Osteoblast (primary cell): ENCODE data around the gene ZNF385A. TPM values are rescaled to one million over a fixed set of nuclear protein-coding genes. Genes with fewer than 3 reads are reported as not detected.

ENCODE experiments used
- DNase-seq: peaks from one replicate; pipeline ENCODE4 v3.0.0; 2011; ENCODE audit warnings: low spot score, mixed read lengths; ENCODE audit not compliant: insufficient read length; ENCODE audit errors: missing footprints
- H2AFZ ChIP-seq: 2 replicates; pipeline ENCODE4 v1.6.0; 2011; ENCODE audit warnings: mild to moderate bottlenecking, low read length
- H3K27ac ChIP-seq: 2 replicates; pipeline ENCODE4 v1.5.1; 2011; ENCODE audit warnings: mild to moderate bottlenecking, low read depth, low read length, moderate library complexity
- H3K27me3 ChIP-seq: 2 replicates; pipeline ENCODE4 v1.6.0; 2012; ENCODE audit warnings: mild to moderate bottlenecking, control low read depth, inconsistent platforms, low read length, moderate library complexity; ENCODE audit not compliant: insufficient read depth
- H3K36me3 ChIP-seq: 2 replicates; pipeline ENCODE4 v1.5.1; 2011; ENCODE audit warnings: mild to moderate bottlenecking, low read length, control low read depth, moderate library complexity; ENCODE audit not compliant: insufficient read depth
- H3K4me1 ChIP-seq: 2 replicates; pipeline ENCODE4 v1.5.1; 2011; ENCODE audit warnings: mild to moderate bottlenecking, low read length, control low read depth, moderate library complexity; ENCODE audit not compliant: insufficient read depth
- H3K4me2 ChIP-seq: 2 replicates; pipeline ENCODE4 v1.6.0; 2011; ENCODE audit warnings: mild to moderate bottlenecking, low read length; ENCODE audit not compliant: insufficient read depth
- H3K4me3 ChIP-seq: fragments of 200-600 bp; sonication (generic); 3 replicates; pipeline ENCODE4 v1.5.1; 2012; ENCODE audit warnings: mild to moderate bottlenecking, low read length, inconsistent platforms; ENCODE audit not compliant: insufficient read depth
- H3K79me2 ChIP-seq: 2 replicates; pipeline ENCODE4 v1.6.0; 2012; ENCODE audit warnings: mild to moderate bottlenecking, low read length, control low read depth, inconsistent platforms; ENCODE audit not compliant: insufficient read depth
- H3K9me3 ChIP-seq: 2 replicates; pipeline ENCODE4 v1.5.1; 2011; ENCODE audit warnings: low read depth, low read length, control low read depth
- H4K20me1 ChIP-seq: 2 replicates; pipeline ENCODE4 v1.6.0; 2012; ENCODE audit warnings: mild to moderate bottlenecking, low read length, control low read depth; ENCODE audit not compliant: insufficient read depth
- total RNA-seq: library from RNA; depleted of rRNA; stranded (reverse); fragments of >200 nt; gene quantifications from 2 replicates; pipeline ENCODE4 v1.2.3, GENCODE V29; 2012
- TF ChIP-seq, protein P1 (sequence below): IDR thresholded peaks from 2 replicates; pipeline ENCODE4 v1.5.1; 2011; ENCODE audit warnings: mild to moderate bottlenecking, low read depth, low read length, moderate library complexity; ENCODE audit errors: extremely low read depth

Gene ZNF385A
- total RNA-seq, 1 donor = 0.72 TPM

DNA sequence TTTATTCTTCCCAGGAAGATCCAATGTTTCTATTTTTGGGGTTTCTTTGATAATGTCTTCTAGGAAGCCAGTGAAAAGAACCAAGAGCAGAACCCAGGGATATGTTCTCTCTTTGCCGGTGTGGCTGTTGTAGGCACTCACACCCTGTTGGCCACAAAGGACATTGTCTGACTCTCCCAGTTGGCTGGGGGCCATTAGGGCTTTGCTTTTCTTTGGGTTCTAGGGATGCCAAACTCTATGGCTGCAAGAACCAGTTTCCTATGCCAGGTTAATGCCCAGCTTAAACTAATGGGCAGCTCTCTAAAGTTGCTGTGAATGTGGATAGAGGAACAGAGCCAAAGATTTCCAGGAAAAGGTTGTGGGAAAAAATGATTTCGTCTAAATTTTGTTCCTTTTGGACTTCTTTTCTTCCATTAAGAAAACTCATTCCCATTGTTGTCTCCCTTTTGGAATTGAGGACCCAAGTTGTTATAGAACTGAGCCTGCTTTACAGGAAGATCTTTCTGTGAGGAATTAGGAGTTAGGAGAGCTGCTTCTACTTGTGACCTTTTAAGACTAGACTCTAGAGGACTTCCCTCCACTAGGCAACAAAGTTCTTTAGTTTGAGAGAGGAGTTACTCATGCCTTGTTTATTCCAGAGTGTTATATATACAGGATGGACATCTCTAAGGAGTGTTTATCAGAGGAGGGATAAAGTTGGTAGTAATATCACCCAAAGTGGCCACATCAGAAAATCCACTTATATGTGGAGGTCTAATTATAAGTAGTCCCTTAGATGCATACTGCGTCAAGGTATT lies 46.5 kb downstream of the ZNF385A start:
- H3K79me2 ChIP-seq = peaks cover 82% of the 10 kb centered on the region
- peak overlapping the region; percentile 28 for H3K27ac ChIP-seq
- peak; percentile 29 for DNase-seq
- H4K20me1 ChIP-seq = peaks cover 33% of the 10 kb centered on the region
- no peaks in the 10 kb centered on the region for H3K27me3 ChIP-seq
- H3K4me1 ChIP-seq = peaks cover 34% of the 10 kb centered on the region
- TF ChIP-seq, protein P1, sequence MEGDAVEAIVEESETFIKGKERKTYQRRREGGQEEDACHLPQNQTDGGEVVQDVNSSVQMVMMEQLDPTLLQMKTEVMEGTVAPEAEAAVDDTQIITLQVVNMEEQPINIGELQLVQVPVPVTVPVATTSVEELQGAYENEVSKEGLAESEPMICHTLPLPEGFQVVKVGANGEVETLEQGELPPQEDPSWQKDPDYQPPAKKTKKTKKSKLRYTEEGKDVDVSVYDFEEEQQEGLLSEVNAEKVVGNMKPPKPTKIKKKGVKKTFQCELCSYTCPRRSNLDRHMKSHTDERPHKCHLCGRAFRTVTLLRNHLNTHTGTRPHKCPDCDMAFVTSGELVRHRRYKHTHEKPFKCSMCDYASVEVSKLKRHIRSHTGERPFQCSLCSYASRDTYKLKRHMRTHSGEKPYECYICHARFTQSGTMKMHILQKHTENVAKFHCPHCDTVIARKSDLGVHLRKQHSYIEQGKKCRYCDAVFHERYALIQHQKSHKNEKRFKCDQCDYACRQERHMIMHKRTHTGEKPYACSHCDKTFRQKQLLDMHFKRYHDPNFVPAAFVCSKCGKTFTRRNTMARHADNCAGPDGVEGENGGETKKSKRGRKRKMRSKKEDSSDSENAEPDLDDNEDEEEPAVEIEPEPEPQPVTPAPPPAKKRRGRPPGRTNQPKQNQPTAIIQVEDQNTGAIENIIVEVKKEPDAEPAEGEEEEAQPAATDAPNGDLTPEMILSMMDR = no peak
- H3K4me2 ChIP-seq = peak overlapping the region; percentile 18
- H3K36me3 ChIP-seq = peaks cover 32% of the 10 kb centered on the region
- H3K9me3 ChIP-seq = no peaks in the 10 kb centered on the region
- no peak overlapping the region for H2AFZ ChIP-seq
- no peak overlapping the region for H3K4me3 ChIP-seq

- H3K4me3 ChIP-seq = no peak overlapping the region
- H3K4me2 ChIP-seq = peak overlapping the region; percentile 18
- TF ChIP-seq, protein P1 = no peak
- H3K27ac ChIP-seq = no peak overlapping the region
- no peaks in the 10 kb centered on the region for H3K27me3 ChIP-seq
- DNase-seq = no peak
- no peak overlapping the region for H2AFZ ChIP-seq
- peaks cover 87% of the 10 kb centered on the region for H3K79me2 ChIP-seq
- peaks cover 33% of the 10 kb centered on the region for H4K20me1 ChIP-seq
- H3K9me3 ChIP-seq = no peaks in the 10 kb centered on the region
- peaks cover 25% of the 10 kb centered on the region for H3K36me3 ChIP-seq
- peaks cover 34% of the 10 kb centered on the region for H3K4me1 ChIP-seq
Observed at GRCh38 chr12:54337280-54337842, 47.2 kb downstream of the ZNF385A start.

DNA sequence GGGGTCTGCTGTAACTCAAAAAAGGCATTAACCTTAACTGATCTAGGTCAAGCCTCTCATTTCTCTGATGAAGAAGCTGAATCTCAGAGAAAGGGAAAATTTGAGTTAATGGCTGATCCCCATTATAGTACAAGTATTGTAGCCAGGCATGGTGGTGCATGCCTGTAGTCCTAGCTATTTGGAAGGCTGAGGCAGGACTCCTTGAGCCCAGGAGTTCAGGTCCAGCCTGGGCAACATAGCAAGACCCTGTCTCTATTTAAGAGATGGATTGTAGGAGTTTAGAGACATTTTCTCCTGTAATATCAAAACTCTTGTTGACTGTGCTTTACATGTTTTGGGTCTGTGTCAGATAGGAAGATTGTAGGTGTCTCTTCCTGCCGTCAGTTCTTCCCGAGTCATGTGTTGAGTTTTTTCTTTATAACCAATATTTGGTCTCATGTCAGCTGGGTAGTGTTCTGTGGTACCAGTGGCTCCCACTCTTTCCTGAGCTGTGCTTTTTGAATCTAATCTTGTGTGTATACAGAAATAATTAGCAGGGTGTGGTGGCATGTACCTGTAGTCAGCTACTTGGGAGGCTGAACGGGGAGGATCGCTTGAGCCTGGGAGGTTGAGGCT lies 51.0 kb downstream of the ZNF385A start:
- peaks cover 90% of the 10 kb centered on the region for H3K79me2 ChIP-seq
- H3K9me3 ChIP-seq = no peaks in the 10 kb centered on the region
- H3K4me2 ChIP-seq = no peak overlapping the region
- H3K27ac ChIP-seq = no peak overlapping the region
- no peak overlapping the region for H2AFZ ChIP-seq
- no peaks in the 10 kb centered on the region for H3K27me3 ChIP-seq
- TF ChIP-seq, protein P1 = no peak
- peaks cover 41% of the 10 kb centered on the region for H3K4me1 ChIP-seq
- H3K36me3 ChIP-seq = peaks cover 12% of the 10 kb centered on the region
- H3K4me3 ChIP-seq = no peak overlapping the region
- DNase-seq = peak; percentile 15
- peaks cover 16% of the 10 kb centered on the region for H4K20me1 ChIP-seq

GRCh38 chr12:54331461-54331860 lies 53.1 kb downstream of the ZNF385A start:
- H3K4me1 ChIP-seq = peaks cover 26% of the 10 kb centered on the region
- peaks cover 91% of the 10 kb centered on the region for H3K79me2 ChIP-seq
- TF ChIP-seq, protein P1 = no peak
- H3K27ac ChIP-seq = no peak overlapping the region
- no peaks in the 10 kb centered on the region for H3K27me3 ChIP-seq
- H3K36me3 ChIP-seq = peaks cover 15% of the 10 kb centered on the region
- H2AFZ ChIP-seq = no peak overlapping the region
- H4K20me1 ChIP-seq = no peaks in the 10 kb centered on the region
- no peaks in the 10 kb centered on the region for H3K9me3 ChIP-seq
- no peak overlapping the region for H3K4me2 ChIP-seq
- H3K4me3 ChIP-seq = no peak overlapping the region
- no peak for DNase-seq
